NCI-H345 treated with DMSO at 0.1 percent for 48 hours (cell line): ENCODE measurements around the gene PRMT5.

Experiments
- DNase-seq: peaks from one replicate; lab custom pipeline; 2025; ENCODE audit not compliant: unreplicated experiment; lab: John Stamatoyannopoulos, UW

Gene PRMT5

GRCh38 chr14:22878271-22879246, 50.6 kb downstream of the PRMT5 start:
- no peak for DNase-seq

DNA sequence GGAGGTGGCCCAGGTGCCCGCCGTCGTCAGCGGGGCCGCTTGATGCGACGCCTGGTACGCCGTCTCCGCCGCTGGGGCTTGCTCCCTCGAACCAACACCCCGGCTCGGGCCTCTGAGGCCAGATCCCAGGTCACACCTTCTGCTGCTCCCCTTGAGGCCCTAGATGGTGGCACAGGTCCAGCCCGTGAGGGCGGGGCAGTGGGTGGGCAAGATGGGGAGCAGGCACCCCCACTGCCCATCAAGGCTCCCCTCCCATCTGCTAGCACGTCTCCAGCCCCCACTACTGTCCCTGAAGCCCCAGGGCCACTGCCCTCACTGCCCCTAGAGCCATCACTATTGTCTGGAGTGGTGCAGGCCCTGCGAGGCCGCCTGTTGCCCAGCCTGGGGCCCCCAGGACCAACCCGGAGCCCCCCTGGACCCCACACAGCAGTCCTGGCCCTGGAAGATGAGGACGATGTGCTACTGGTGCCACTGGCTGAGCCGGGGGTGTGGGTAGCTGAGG, 52.1 kb downstream of the PRMT5 start:
- no peak for DNase-seq

DNA sequence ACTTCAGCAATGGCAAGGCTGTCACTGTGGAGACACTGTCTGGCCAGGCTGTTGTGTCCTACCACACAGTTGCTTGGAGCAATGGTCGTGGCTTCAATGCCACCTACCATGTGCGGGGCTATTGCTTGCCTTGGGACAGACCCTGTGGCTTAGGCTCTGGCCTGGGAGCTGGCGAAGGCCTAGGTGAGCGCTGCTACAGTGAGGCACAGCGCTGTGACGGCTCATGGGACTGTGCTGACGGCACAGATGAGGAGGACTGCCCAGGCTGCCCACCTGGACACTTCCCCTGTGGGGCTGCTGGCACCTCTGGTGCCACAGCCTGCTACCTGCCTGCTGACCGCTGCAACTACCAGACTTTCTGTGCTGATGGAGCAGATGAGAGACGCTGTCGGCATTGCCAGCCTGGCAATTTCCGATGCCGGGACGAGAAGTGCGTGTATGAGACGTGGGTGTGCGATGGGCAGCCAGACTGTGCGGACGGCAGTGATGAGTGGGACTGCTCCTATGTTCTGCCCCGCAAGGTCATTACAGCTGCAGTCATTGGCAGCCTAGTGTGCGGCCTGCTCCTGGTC, 53.3 kb downstream of the PRMT5 start:
- DNase-seq = no peak

DNA sequence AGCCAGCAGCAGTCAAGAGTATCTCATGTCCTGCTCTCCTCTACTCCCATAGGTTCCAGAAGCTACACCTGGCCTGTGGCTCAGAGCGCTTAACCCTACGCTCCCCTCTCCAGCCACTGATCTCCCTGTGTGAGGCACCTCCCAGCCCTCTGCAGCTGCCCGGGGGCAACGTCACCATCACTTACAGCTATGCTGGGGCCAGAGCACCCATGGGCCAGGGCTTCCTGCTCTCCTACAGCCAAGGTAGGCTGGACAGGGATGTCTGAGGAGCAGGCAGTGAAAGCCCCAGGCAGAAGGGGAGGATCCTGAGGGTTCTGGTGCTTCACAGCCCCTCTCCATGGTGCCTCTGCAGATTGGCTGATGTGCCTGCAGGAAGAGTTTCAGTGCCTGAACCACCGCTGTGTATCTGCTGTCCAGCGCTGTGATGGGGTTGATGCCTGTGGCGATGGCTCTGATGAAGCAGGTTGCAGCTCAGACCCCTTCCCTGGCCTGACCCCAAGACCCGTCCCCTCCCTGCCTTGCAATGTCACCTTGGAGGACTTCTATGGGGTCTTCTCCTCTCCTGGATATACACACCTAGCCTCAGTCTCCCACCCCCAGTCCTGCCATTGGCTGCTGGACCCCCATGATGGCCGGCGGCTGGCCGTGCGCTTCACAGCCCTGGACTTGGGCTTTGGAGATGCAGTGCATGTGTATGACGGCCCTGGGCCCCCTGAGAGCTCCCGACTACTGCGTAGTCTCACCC, 54.0 kb downstream of the PRMT5 start:
- no peak for DNase-seq

DNA sequence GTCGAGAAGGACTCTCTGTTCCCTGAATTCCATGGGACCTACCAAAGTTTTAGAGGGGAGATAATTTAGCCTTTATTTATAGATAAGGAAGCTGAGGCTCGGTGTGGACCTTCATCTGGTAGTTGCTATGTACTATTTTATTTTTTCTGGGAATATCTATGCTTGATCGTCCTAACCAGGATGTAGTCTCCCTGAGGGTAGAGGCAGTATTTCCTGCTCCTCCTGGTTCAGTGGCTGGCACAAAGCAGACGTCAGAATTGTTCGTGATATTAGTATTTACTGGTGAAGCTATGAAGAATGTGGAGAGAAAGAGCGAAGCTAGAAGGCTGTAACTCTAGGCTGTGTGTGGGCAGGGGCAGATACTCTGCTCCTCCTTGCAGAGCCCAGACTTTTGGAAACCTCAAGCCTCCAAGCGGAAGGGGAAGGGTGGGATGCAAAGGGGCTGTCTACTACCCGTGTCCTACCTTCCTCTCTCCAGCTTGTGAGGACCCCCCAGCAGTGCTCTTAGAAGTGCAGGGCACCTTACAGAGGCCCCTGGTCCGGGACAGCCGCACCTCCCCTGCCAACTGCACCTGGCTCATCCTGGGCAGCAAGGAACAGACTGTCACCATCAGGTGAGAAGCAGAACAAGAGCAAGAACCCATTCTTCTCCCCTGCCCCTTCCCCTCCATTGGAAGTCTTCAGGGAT, 56.2 kb downstream of the PRMT5 start:
- DNase-seq = no peak

DNA sequence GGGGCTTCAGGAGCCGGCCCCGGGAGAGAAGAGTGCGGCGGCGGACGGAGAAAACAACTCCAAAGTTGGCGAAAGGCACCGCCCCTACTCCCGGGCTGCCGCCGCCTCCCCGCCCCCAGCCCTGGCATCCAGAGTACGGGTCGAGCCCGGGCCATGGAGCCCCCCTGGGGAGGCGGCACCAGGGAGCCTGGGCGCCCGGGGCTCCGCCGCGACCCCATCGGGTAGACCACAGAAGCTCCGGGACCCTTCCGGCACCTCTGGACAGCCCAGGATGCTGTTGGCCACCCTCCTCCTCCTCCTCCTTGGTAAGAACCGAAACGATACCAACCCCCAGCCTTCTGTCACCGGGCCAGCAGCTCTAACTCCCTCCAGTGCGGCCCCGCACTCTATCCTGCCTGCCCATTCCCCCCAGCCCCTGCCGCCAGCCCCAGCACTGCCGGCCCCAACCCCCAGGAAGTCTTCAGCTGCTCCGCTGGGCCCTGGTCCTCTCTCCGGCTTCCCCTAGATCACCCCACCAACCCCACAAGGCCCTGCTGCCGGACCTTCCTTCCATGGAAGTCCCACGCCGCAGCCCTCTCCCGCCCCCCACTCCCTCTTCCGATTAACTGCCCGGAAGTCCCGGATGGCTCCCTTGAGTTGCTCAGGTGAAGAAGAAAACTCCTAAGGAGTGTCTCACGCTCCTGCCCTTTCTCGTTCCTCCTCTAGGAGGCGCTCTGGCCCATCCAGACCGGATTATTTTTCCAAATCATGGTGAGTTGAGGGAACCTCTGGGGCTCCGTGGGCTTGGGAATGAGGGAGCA, 56.9 kb downstream of the PRMT5 start:
- DNase-seq = peak; percentile 43

- DNase-seq = peak; percentile 73
Observed at GRCh38 chr14:22871224-22872032, 57.7 kb downstream of the PRMT5 start, which contains the start of gene LRP10. Gene LRP10 (plus strand): TSS chr14:22871740. CDS start chr14:22872304, 564 bp downstream.

DNA sequence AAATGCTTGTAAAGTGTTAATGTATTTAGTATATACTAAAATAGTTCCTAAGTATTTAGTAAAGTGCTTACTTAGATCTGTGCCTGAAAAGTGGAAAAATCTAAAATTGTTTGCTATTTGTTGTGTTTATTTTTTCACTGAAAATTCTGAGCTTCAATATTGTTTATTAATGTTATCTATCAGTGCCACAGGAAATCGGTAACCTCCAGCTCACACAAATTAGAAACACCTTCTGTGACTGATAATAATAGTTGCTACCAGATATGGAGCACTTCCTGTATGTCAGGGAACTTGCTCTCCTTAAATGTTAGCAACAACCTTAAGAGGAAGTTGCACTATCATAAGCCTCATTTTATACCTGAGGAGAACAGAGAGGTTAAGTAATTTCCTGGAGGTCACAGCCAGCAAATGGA, 58.4 kb downstream of the PRMT5 start:
- no peak for DNase-seq
